GM21723 (cell line): ENCODE data around the gene SLC22A23.

Experiments used
- ATAC-seq: cut with Tn5 transposase; IDR thresholded peaks from one replicate; pipeline ENCODE4 v1.9.1; 2021; ENCODE audit warnings: mild to moderate bottlenecking, moderate library complexity; ENCODE audit not compliant: unreplicated experiment

Gene SLC22A23

DNA sequence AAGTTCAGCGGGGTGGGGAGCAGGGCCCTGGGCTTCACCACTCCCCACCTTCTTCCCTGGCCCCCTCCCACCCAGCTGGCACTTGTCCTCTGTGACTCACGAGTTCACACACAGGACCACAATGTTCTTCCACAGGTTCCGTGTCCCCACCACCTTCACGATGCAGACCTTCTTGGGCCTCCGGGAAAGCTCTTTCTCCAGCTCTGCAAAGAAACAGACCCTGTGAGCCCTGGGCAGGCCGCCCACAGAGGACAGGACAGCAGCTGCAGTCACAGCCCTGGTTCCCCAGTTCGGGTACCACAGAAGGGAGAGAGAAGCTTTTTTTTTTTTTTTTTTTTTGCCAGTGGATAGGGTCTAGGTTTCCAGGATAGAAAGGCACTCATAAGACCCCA lies 167.2 kb downstream of the SLC22A23 start:
- ATAC-seq: no peak

DNA sequence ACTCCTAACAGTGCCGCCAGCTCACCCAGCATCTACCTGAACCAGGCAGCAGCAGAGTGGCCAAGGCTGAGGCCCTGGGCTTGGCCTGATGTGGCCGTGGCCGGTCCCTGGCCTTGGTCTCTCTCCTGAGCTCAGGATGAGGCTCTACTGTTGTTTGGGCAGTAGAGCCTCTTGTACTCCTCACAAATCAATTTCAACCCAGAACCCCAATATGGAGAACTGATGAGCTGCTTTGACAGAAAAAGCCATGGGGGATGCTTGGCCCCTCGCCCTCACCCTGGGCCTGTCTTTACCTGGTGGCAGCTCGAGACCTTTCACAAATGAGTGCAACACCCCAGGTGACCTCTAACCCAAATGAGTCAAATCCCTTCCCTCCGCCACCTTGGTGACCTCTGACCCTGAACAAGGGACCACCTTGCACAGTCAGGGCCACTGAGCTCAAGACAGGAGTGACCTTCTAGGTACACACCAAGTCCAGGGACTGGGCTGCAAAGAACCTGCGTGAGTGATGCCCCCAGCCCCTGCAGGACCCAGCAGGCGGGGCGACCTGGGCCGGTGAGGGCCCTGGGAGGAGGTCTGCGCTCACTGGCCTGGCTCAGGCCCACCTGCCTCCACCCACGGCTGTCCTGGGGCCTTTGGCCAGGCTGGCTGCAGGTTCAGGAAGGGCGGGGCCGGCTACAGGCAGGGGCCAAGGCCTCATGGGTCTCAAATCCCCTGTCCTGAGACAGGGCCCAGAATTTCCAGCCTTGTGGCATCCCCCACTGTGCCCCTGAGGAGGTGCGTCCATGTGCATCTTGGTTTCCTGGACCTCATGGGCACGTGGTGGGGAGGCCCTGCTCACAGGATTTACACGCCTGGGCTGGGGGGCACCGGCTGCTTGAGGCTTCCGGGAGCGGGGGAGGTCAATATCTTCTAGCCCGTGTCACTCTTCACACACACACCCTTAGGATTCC lies 167.9 kb downstream of the SLC22A23 start:
- ATAC-seq: no peak

DNA sequence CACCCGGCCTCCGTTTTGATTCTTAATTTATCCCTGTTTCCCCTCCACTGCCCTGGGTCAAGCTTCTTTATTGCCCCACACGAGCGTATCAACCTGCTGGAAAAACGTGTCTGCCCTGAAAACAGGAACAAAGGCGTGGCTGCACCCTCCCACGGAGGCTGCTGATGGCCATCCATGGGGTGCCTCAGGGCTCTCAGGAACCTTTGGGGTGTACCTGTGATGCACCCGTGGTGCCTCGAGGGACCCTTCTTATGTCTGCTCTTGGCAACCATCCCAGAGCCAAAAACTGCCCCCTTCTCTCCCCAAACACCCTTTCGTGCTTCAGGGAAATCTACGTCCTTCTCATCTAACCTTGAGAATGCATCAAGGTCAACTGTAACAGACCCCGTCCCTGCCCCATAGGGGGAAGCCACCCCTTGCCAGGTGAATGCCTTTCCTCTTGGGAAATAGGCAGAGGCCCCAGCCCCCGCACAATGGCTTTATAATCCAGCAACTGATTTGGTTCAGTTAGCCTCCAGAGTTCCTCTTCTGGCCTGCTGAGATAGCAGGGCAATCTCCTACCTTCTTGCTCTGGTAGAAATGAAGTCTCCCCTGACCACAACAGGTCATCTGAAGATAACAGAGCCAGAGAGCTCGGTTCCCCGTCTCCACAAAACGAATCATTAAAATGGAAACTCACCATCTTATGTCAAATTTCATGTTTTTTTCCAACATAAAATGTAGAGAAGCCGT lies 168.7 kb downstream of the SLC22A23 start:
- no peak for ATAC-seq

DNA sequence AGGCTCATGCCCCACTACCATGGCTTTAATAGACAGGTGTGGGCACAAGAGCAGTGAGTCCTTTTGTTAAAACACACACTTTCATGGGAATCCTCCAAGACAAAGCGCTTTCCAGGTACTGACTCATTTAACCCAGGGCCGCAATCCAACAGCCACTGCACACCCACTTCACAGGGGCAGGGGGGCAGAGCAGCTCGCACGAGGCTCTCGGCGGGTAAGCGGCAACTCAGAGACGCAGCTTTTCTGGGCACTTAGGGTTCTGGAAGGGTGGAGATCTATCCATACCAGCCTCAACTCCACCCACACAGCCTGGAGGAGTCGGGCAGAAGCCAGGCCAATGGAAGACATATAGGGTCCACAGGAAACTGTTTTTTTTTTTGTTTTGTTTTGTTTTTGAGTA lies 169.5 kb downstream of the SLC22A23 start:
- ATAC-seq: no peak

DNA sequence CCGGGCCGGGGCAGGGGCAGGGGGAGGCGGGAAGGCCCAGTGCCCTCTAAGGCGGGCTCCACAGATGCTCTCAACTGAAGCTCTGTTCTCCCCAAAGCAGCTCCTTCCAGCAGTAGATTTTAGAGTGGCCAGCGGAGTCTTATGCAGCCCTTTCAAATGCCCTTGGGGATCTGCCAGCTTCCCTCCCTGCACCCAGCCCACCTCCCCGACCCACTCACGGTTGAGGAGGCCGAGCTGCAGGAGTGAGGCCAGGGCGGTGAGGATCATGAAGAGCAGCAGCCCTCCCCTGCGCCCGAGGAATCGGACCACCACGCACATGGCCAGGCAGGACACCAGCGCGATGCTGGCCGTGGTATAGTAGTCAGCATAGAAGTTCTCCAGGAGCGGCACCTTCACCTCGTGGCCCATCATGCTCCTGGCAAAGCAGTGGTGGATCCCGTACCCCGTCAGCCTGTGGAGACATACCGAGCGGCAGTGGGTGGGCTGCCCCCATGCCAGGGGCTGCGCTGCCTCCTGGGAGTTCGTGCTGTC lies 170.1 kb downstream of the SLC22A23 start:
- ATAC-seq: no peak

DNA sequence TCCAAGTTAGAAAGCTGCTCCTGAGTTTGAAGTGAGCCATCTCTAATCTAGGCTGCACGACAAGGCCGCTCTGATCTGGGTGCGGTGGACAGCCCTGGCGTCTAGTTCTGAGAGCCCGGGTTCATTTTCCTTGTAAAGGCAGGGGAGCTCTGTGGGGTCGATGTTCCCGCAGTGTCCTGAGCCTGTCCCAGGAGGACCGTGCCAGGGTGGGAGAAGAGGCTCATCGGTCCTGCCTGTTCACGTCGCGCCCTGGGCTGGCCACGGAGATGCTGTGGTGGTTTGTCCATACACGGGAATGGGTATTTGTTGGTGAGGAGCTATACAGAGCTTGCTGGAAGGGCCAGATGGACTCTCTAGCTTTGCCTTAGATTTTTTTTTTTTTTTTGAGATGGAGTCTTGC lies 171.1 kb downstream of the SLC22A23 start:
- no peak for ATAC-seq

DNA sequence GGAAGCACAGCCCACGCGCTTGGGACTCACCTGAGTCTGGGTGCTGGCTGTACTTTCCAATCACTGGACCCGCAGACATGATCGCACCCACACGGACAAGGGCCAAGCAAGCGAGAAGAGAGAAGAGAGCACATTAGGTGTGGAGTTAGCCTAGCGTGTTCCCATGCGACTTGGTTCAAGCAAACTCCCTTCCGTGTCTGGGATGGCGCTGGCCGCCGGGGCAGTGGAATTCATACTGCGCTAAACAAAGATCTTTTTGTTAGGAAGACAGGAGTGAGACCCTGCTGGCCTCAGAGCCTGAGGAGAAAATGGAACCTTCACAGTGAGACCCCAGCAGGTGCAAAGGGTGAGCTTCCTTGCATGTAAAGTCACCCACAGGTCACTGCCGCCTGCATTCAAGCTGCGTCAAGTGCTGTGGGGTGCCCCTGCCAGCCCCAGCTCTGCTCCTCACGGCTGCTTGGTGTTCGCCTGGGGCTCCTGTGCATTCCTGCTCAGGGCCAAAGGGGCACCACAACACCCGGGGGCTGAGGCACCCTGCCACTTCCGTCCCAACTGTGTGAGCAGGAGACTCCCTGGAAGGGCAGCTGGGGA lies 171.7 kb downstream of the SLC22A23 start:
- ATAC-seq: no peak

DNA sequence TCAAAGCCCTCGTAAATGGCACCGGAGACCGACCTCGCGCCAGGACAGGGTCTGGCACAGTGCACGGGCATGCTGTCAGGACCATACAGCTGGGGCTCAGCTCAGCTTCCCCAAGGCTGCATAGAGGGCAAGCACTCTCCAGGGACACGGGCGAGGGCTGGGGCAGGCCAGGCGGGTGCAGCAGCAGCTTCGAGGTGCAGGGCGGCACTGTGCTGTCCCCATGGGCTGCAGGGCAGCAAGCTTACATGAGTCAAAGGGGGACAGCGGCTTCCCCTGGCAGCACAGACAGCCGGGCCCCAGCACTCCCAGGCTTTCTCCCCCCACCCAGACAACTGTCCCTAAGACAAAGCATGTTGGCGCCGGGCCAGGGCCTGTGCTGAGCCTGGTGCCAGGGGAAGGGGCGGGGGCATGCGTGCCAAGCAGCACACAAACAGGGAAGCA lies 172.4 kb downstream of the SLC22A23 start:
- ATAC-seq: no peak

DNA sequence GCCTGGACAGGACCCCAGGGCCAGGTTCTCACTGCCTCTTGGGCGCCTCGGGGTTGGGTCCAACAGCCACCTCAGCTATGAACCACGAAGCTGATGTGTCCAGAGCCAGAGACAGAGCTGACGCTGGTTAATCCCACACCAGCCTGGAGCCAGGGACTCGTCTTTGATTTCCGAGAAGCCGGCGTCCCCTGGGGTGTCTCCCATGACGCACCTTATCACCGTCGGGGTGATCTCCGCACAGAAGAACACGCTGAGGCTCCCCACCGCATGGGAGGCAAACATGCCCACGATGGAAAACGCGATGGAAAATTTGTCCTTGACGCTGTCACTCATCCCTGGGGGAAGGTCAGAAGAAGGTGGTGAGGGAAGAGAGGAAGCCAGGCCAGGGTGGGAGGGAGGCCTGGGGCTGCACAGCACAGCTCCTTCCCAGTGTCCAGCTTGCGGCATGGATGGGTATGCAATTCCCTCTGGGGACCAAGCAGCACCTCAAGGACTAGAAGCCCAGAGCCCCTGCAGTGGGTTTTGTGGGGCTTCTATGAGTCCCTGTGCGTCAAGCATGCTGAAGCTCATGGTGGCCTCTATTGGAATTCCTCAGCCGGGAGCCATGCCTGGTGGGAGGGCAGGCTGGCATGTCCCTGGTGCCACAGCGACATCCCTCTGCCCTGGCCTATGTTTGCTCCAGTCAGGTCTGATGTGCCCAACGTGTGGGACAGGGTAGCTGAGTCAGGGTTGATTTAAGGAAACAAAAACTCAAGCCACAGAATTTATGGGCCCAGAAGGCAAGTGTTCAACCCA lies 173.0 kb downstream of the SLC22A23 start:
- ATAC-seq: no peak

DNA sequence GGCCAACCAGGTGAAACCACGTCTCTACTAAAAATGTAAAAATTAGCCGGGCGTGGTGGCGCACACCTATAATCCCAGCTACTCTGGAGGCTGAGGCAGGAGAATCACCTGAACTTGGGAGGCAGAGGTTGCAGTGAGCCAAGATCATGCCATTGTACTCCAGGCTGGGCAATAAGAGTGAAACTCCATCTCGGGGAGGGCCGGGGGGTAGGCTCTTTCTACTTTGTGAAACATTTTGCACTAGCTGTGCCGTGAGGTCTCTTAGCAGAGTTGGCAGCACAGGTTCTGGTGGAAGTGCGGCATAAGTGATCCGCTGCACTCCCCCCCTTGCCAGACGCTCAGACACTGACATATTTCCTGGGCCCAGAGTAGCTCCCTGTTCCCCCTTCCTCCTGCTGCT lies 173.6 kb downstream of the SLC22A23 start:
- ATAC-seq: no peak

DNA sequence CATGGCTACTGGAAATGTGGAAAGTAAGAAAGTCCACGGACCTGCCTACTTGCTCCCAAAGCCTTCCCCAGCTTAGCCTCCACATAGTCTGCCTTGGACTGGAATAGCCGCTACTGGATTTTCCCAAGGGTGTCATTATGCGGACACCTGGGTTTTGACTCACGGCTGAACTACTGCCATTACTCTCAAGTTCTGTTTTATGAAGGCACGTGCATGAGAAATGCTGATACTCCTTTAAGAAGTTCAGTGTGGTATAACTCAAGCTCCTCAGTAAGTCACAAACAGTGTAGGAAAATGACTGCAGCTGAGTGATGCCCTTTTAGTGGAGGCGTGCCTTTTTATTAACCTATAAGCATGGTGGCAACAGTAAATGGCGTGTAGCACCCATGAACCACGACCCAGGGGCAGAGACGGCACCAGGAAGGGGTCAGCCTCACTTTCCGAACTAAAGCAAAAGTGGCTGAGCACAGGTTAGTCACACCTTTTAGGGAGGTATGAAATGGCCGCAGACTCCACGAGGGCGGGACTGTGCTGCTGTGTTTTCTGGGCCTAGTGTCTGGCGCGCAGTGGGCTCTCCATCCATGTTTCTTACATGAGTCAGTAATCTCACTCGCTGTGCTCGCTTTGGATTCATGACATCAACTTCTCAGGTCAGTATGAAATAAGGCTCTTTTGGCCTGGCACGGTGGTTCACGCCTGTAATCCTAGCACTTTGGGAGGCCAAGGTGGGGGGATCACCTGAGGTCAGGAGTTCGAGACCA lies 174.2 kb downstream of the SLC22A23 start:
- no peak for ATAC-seq

DNA sequence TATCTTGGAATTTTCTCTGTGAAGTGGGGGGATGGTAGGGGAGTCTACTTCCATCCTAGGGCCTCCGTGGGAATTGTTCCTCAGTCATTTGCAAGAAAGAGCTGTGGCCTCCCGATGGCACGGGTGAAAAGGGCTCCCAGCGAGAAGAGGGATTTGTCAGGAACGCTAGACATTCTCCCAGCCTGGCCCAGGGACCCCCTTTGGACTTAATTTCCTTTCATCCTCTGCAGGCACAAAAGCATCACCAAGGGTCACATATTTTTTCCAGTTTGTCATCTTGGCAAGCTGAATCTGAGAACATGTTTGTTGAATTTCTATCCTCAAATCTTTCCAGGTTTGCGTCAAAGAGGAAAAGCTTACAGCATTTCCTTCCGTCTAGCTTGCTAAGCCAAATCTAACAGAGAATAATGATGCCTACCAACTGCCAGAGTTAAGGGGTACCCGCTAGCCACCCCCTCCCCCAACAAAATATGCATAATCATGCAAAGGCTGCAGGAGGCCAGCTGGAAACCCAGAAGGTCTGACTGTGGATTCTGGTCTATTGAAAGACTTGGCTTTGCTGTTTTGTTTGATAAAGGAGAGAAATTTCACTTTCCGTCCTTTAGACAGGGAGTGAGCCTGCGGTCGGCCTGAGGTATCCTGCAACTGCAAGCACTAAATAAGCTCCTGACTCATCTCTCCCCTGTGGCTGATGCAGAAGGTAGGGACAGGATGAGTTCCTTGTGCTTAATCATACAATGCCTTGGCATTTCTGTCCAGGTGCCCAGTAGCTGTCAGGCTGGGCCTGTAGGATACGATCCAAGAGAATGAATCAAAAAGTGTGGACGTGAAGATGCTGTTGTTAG lies 175.0 kb downstream of the SLC22A23 start:
- ATAC-seq: no peak

DNA sequence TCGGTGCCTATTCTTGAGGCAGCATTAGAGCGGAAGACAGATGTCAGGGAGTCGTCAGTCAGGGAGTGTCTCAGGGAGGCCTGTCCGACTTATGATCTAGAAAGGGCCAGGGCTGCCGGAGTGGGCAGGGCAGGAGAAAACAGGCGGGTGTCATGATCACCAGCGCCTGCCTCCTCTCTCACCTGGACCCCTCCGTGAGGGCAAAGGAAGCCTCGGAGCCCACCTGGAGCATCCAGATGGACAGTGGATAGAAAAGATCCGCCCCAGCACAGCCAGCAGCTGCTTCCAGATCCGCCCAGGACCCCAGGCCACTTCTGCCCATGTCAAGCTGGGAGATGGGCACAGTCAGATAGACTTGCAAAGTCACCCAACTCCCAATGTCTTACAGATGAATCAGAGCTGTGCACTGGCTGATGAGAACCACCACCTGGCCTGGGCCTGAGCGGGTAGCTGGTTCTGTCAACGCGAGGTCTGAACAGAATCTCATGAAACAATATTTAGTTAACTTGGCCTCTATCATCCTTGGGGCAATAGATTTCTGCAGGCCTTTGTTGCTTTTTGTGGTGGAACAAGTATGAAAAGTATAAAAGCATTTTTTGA lies 175.9 kb downstream of the SLC22A23 start:
- ATAC-seq: no peak

DNA sequence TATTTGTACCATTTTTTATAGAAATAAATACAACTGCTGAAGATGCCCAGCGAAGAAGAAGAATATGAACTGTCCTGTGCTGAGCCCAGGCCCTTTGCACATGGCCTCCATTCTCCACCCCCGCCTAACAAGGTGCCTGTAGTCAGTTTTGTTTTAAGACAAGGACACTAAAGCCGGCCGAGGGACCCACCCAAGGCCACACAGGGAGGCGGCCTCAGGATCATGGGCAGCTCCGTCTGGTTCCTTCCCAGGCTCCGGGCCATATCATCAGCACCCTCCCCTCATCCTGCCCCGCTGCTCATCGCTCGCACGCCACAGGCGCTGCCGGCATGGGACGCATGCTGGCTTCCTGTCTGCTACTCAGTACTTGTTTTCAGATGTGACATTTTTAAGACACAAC lies 176.8 kb downstream of the SLC22A23 start:
- no peak for ATAC-seq

DNA sequence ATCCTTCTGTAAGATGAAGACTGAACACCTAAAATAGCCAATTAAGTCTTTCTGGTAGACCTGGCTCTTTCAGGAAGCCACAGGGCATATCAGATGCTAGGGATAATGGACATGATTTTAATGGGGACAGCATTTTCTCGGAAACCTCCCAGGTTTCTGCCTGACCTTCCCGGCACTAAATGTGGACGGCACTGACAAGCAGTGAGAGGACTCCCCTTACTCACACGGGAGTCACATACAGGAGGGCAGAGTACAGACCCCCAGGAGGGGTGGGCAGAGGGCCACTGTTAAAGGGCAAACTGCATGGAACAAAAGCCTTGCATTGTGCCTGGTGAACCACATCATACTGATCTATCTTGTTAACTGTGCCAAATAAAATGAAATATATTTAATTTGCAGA lies 178.2 kb downstream of the SLC22A23 start:
- no peak for ATAC-seq

DNA sequence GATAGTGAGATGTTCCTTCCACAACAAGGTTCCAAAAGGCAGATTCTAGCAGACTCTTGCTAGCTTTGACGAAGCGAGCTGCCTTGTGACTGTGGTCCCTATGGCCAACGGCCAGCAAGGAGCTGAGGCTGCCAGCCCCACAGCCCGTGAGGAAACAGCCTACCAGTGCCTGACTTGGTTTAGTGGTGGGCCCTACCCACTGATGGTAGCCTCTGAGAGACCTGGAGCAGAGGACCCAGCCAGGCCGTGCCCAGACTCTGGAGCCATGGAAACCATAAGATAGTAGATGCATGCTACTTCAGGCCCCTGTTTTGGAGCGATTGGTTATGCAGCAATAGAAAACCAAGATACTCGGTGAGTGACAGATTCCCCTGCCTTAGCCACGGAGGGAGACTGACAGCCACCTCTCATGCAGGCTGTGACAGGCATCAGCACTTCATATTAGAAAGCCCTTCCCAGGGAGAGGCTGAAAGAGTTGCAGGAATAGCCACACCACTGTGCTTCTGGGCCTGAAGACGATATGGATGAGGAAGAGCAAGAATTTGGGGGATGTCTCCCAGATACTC lies 178.9 kb downstream of the SLC22A23 start:
- ATAC-seq: no peak

DNA sequence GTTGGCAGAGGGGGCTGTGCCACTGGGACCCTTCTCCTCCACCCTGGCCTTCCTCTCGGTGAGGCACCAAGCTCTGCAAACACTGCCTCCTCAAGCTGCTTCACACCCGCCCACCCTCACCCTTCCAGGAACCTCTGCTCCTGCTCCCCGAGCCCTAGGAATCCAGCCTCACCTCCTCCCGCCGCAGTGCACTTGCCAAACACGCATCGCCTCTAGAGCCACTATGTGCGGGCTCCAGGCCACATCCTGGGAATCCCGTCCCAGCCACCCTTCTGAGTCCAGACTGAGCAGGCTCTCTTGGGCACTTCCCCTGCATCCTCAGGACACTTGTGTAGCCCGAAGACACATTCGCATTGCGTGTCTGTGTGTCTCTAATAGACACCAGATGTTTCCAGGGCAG lies 179.6 kb downstream of the SLC22A23 start:
- ATAC-seq: no peak
